G401 (cell line): ENCODE measurements around the gene PRDX2. TPM values are rescaled to one million over a fixed set of nuclear protein-coding genes. Genes with fewer than 3 reads are reported as not detected.
A peak's percentile ranks its signal among the peaks of the same experiment; 100 is the strongest.

ENCODE experiments used
- DNase-seq: peaks from one replicate; pipeline ENCODE4 v3.0.0-alpha.2; 2015; ENCODE audit warnings: low spot score
- in situ Hi-C: cut with HindIII; loops from 2 replicates; pipeline ENCODE4 v1.10.0; 2016; ENCODE audit warnings: low sequenced_read_pairs, mixed read lengths
- total RNA-seq: library from RNA; depleted of rRNA; stranded (reverse); fragments of >200 nt; shearing (Covaris generic); gene quantifications from 2 replicates; pipeline ENCODE4 v1.2.3, GENCODE V29; 2014; rRNA removed

The PRDX2 gene
- total RNA-seq, 1 experiment from 2014 or later, result 300 TPM

GRCh38 chr19:12764698-12765097, 36.9 kb downstream of the PRDX2 start:
- no peak for DNase-seq
- in situ Hi-C loops, result no loop called here

GRCh38 chr19:12763100-12763499, 38.5 kb downstream of the PRDX2 start:
- DNase-seq, result no peak
- in situ Hi-C loops, result no loop called here

GRCh38 chr19:12759686-12760085, 41.9 kb downstream of the PRDX2 start:
- in situ Hi-C loops, result no loop called here
- no peak for DNase-seq

GRCh38 chr19:12757544-12758274, 43.9 kb downstream of the PRDX2 start:
- peak; percentile 29 for DNase-seq

GRCh38 chr19:12756150-12756883, 45.3 kb downstream of the PRDX2 start:
- in situ Hi-C loops, result no loop called here
- DNase-seq, result no peak

More at GRCh38 chr19:12757544-12758274, 43.9 kb downstream of the PRDX2 start:
- in situ Hi-C loops, result no loop called here

GRCh38 chr19:12754465-12755196, 47.0 kb downstream of the PRDX2 start:
- DNase-seq, result no peak
- in situ Hi-C loops, result no loop called here

- in situ Hi-C loops, result no loop called here
- no peak for DNase-seq
Observed at GRCh38 chr19:12752056-12752781, 49.4 kb downstream of the PRDX2 start.

GRCh38 chr19:12751635-12752034, 50.0 kb downstream of the PRDX2 start, which contains the start of gene BEST2:
Gene BEST2 (plus strand): TSS chr19:12751791. CDS start chr19:12752593, 802 bp downstream.
- no peak for DNase-seq
- in situ Hi-C loops, result no loop called here

GRCh38 chr19:12750851-12751250, 50.7 kb downstream of the PRDX2 start:
- in situ Hi-C loops, result no loop called here

GRCh38 chr19:12749938-12750521, 51.6 kb downstream of the PRDX2 start:
- in situ Hi-C loops, result no loop called here

More at GRCh38 chr19:12750851-12751250, 50.7 kb downstream of the PRDX2 start:
- DNase-seq, result no peak

GRCh38 chr19:12748489-12748888, 53.1 kb downstream of the PRDX2 start:
- in situ Hi-C loops, result no loop called here
- DNase-seq, result no peak

More at GRCh38 chr19:12749938-12750521, 51.6 kb downstream of the PRDX2 start:
- DNase-seq, result no peak

Other genes with a start within 250 kb of the PRDX2 start
- gene ZNF490, start 191.0 kb downstream of the PRDX2 start, total RNA-seq, result 3.9 and 4.8 TPM in 2 replicates
- 3.8 and 9.2 TPM in 2 replicates for gene ZNF791, start 190.9 kb downstream of the PRDX2 start, total RNA-seq
- 30.0 and 58.1 TPM in 2 replicates for gene MAN2B1, start 135.1 kb downstream of the PRDX2 start, total RNA-seq
- 10.9 and 17.9 TPM in 2 replicates for gene WDR83, start 135.0 kb downstream of the PRDX2 start, total RNA-seq
- 70.6 and 99.0 TPM in 2 replicates for gene DHPS, start 119.9 kb downstream of the PRDX2 start, total RNA-seq
- not detected in 2 replicates for gene GNG14, start 113.8 kb downstream of the PRDX2 start, total RNA-seq
- 39.2 and 41.6 TPM in 2 replicates for gene FBXW9, start 105.2 kb downstream of the PRDX2 start, total RNA-seq
- gene TNPO2, start 77.9 kb downstream of the PRDX2 start, total RNA-seq, result 43.9 and 63.1 TPM in 2 replicates
- 621 and 678 TPM in 2 replicates for gene TRIR, start 67.1 kb downstream of the PRDX2 start, total RNA-seq
- 232 and 263 TPM in 2 replicates for gene GET3, start 64.3 kb downstream of the PRDX2 start, total RNA-seq
- gene BEST2, start 50.0 kb downstream of the PRDX2 start, total RNA-seq, result not detected in 2 replicates
- gene HOOK2, start 26.2 kb downstream of the PRDX2 start, total RNA-seq, result 19.4 and 20.2 TPM in 2 replicates
- gene JUNB, start 10.3 kb downstream of the PRDX2 start, total RNA-seq, result 28.3 and 35.9 TPM in 2 replicates
- gene THSD8, start 269 bp upstream of the PRDX2 start, total RNA-seq, result not detected in 2 replicates
- gene RNASEH2A, start 4.8 kb upstream of the PRDX2 start, total RNA-seq, result 69.1 and 124 TPM in 2 replicates
- gene RTBDN, start 32.8 kb upstream of the PRDX2 start, total RNA-seq, result 5.7 and 8.0 TPM in 2 replicates
- 20.4 and 22.6 TPM in 2 replicates for gene MAST1, start 36.7 kb upstream of the PRDX2 start, total RNA-seq
- gene DNASE2, start 79.6 kb upstream of the PRDX2 start, total RNA-seq, result 68.1 and 68.4 TPM in 2 replicates
- gene KLF1, start 85.4 kb upstream of the PRDX2 start, total RNA-seq, result not detected in 2 replicates
- gene GCDH, start 89.4 kb upstream of the PRDX2 start, total RNA-seq, result 90.3 and 125 TPM in 2 replicates
- gene SYCE2, start 117.5 kb upstream of the PRDX2 start, total RNA-seq, result 0.17 and 0.31 TPM in 2 replicates
- 142 and 150 TPM in 2 replicates for gene FARSA, start 131.9 kb upstream of the PRDX2 start, total RNA-seq
- gene CALR, start 136.8 kb upstream of the PRDX2 start, total RNA-seq, result 1,471 and 1,755 TPM in 2 replicates
- gene RAD23A, start 144.1 kb upstream of the PRDX2 start, total RNA-seq, result 76.4 and 88.8 TPM in 2 replicates
- gene GADD45GIP1, start 155.4 kb upstream of the PRDX2 start, total RNA-seq, result 79.7 and 124 TPM in 2 replicates
- 0.18 TPM in 1 of 2 replicates, not detected in the other for gene DAND5, start 167.8 kb upstream of the PRDX2 start, total RNA-seq
- gene NFIX, start 193.7 kb upstream of the PRDX2 start, total RNA-seq, result 0.86 and 3.6 TPM in 2 replicates